NCI-H226 (cell line): ENCODE data around the gene CLK3.

Experiments
- DNase-seq: peaks from one replicate; pipeline ENCODE4 v3.0.0-alpha.2; 2015

The CLK3 gene

DNA sequence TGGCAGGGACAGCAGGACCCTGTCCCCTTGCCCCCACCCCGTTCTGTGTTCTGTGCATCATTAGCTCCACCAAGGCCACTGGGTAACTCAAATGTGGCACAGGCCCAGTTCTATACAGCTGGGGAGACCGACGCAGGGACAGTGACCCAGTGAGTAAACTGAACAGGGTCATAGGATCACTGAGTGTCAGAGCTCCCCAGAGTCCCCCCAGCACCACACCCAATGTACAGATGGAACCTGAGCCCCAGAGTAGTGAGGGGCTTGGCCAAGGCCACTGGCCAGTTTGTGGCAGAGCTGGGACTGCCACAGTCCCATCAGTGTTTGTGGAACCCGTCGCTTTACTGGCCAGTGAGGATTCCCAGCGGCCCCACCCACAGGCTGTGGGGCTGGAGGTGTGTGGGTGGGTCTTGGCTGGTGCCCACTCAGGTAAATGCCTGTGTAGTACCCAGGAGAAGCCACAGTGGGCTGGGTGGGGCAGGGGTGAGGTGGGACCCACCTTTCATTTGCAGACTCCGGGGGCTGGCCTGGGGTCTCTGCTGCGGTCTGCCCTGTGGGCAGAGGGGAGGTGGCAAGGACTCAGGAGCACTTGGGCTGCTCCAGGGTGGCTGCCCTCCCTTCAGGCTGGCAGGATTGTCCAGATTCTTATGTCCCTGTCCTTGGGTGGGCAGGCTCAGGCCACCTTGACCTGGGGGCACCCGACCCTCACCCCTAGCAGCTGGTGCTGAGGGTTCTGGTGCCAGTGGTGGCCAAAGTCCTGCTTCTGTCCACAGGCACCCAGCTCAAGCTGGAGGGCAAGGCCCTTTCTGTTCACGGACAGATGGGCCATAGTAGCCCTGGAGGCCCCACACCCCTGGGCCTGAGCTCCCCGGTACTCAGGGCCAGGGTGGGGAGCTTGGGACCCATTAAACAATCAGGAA lies 11.6 kb upstream of the CLK3 start:
- no peak for DNase-seq

DNA sequence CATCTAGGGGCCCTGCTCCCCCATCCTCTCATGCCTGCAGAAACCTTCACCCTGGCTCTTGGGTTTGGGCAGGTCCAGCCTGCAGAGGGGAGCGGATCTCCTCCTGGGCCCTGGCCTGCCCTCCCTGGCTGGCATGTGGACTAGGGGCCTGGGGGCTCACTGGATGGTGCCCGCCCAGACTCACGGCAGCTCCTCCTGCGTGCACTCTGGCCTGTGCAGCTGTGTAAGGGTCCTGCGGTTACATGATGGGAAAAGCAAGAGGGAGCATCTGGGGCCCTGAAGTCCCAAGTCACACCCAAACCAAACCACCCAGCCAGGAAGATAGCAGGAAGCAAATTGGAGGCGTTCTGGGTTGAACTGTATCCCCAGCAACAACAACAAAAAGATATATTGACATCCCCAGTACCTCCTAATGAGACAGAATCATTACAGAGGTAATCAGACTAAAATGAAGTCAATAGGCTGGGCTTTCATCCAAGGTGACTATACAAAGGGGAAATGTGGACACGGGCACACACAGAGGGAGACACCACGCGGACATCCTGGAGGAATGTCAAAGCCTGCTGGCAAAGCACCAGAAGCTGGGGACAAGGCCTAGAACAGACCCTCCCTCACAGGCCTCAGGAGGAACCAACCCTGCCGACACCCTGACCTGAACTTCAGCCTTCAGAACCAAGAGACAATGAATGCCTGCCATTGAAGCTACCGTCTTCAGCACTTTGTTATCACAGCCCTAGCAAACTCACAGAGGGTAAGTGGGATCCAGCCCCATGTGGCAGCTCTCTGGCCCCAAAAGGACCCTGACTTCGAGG lies 10.4 kb upstream of the CLK3 start:
- DNase-seq, result no peak

DNA sequence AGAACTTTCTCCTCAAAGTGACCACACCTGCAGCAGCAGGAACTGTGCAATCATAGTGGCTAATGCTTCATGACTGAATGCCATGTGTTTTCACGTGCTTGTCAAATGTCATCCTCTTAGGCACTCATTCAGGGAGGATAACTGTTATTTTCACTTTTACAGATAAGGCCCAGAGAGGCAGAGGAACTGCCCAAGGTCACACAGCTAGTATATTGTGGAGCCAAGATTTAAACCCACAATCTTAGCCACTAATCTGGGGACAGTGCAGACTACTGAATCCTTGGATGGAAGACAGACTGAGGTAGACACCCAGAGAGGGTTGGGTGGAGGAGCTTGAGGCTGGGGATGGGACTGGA lies 9.9 kb upstream of the CLK3 start:
- no peak for DNase-seq

DNA sequence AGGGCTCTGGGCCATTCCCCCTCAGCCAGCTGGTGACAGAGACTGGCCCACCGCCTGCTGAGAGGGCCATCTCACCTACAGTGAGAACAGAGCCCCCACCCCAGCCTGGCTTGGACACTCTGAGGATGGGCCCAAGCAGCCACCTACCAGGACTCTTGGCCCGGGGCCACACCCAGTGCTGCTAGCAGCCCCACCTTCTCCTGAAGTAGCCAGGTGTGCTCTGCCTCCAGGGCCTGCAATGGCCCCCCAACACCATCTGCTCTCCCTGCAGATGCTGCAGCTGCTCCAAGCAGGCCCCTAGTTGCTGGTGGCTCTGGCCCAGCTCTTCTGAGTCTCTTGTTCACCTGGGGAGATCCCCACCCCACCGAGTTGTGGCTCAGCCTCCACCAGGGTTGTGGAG lies 6.8 kb upstream of the CLK3 start:
- DNase-seq, result no peak

GRCh38 chr15:74609938-74610301 lies 5.7 kb upstream of the CLK3 start:
- no peak for DNase-seq

GRCh38 chr15:74610302-74610951 lies 5.2 kb upstream of the CLK3 start:
- no peak for DNase-seq

DNA sequence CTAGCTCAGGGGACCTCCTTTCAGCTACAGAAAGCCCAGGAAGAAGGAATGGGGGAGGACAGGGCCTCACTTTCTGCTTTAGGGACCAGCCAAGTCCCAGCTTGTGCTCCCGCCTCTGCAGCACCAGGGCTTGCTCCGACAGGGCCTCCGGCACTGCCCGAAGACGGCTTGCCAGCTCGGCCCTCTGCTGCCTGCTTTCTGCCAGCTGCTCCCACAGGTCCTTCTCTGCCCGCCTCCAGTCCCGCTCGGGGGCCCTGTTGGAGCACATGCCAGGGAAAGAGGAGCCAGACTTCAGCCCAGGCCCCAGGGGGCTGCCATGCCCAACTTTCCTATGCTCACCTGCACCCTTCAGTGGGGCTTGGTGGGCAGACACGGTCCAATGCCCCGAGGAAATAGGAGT lies 4.3 kb upstream of the CLK3 start:
- DNase-seq, result no peak

DNA sequence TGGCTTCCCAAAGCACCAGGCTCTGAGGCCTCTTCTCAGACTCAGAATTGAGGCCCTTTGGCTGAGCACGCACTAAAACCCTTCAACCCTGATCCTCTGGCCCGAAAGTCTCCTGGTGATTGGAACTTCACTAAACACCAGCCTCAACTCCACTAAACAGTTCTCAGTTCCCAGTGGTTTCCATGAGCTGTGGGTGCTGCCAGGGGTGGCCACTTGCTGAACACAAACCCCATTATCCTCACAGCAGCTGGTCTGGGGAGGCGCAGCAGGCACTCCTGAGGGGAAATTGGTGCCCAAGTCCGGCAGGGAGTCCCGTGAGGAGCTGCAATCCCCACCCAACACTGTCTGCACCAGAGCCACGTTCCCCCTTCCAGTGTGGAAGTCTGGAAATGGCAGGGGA lies 3.8 kb upstream of the CLK3 start:
- DNase-seq, result no peak

- no peak for DNase-seq
These were observed 3.0 kb upstream of the CLK3 start for GRCh38 chr15:74612677-74613076.

DNA sequence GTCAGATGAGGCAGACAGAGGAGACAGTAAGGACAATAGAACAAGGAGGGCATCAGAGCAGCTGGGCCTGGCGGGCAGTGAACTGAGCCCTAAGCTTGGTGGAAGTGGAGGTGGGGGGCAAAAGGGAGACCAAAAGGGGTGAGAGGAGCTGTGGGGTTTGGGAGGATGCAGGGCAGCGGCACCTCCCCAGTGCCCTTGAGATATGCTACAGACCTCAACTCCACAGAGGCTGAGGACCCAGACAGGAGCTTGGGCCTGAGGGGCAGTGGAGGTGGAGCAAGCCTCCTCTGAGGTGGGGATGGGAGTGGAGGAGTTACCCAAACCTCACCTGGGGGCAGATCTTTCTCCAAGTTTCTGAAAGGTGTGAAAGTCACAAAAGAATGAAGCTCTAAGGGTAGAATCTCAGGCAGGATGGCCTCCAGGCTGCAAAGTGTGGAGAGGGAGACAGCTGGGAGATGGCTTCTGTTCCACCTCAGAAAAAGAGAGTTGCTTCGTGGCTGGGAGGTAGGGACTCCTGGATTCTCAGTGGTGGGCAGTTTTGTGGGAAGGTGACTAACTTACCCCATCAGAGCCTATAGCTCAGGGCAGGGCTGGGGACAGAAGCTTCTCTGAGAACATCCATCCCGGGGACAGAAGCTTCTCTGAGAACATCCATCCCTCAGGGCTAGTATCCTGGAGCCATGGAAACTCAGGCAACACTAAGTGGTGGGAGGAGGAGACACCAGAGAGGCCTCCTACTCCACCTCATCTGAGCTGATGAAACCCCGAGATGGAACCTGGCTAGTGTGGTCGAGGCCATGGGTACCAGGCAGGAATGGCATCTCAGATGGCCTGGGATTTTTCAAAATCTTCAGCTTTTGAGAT lies 2.3 kb upstream of the CLK3 start:
- DNase-seq, result peak; percentile 14

DNA sequence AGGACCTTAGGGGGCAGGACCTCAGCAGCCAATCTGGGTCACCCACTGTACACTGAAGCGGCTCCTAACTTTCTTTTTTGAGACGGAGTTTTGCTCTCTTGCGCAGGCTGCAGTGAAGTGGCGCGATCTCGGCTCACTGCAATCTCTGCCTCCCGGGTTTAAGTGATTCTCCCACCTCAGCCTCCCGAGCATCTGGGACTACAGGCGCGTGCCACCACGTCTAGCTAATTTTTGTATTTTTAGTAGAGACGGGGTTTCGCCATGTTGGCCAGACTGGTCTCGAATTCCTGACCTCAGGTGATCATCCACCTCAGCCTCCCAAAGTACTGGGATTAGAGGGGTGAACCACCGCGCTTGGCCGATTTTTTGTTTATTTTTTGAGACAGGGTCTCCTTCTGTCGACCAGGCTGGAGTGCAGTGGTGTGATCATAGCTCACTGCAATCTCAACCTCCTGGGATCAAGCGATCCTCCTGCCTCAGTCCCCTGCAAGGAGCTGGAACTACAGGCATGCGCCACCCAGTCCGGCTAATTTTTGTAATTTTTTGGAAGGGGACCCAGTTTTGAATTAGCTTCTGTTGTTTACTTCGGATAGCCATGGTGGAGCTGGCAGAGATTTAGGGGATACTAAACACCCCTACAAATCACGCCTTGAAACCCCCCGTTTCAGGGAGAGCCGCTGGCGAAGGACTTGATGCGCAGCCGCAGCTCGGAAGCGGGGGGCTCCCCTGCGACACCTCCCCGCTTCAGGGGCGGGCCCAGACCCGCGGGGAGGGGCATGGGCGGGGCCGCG lies 1.5 kb upstream of the CLK3 start:
- DNase-seq, result no peak

DNA sequence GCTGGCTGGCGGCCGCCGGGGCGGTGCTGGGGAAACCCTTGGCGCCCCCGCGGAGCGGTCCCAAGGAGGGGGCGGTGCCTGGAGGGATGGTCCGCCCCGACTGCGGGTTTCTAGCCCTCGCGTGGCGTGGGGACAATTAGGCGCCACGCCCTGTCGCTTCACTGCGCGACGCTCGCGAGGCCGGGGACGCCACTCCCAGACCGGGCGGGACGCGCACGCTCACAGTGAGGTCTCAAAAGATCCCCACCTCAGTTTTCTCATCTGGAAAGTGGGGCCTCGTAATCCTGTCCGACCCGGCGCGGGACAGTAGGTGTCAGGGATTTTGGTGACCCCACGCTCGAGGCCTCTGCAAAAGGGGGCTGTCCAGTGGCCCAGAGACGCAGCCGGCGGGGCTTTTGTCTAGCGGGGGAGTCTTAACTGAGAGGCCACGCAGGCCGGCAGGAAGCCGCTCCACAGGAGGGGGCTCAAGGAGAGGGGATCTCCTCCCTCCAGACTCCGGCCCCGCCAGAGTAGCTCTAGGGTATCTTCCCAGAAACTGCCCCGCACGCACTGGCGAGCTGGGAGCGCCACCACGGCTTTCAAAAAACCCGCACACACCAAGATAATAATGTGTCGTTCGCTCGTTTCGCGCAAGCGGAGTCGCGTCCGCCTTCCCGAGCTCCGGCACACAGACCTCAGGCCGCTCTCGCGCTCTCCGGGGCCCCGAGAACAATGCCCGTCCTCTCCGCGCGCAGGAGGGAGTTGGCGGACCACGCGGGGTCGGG lies 710 bp upstream of the CLK3 start:
- DNase-seq, result peak; percentile 66

GRCh38 chr15:74616366-74616939 lies 817 bp downstream of the CLK3 start:
- peak; percentile 79 for DNase-seq

GRCh38 chr15:74616996-74617395 lies 1.4 kb downstream of the CLK3 start:
- no peak for DNase-seq

DNA sequence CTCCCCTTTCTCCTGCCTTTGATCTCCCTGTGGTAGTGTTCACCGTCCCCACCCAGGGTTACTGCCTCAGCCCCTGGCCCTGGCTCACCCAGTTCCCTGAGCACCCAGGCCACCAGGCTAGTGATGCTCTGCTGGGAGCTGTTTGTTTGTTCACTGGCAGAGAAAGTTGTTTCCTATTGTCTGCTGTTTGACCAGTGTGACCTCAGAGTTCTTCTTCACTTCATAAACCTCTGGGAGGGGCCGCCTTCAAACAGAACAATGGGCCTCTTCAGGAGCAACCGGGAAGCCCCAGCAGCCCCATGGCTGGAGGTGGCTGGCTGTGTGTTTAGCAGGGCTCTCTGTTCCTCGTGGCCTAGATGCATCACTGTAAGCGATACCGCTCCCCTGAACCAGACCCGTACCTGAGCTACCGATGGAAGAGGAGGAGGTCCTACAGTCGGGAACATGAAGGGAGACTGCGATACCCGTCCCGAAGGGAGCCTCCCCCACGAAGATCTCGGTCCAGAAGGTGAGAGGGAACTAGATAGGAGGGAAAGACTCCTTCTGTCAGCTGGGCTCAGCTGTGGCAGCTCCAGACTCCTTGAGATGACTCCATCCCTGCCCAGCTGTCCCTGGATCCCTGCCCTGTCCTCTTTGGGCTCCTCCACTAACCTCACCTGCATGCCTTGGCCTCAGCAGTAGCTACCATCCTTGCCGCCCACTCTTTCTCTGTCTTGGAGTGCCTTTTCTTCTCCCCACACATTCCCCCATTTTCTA lies 3.4 kb downstream of the CLK3 start:
- DNase-seq, result no peak

DNA sequence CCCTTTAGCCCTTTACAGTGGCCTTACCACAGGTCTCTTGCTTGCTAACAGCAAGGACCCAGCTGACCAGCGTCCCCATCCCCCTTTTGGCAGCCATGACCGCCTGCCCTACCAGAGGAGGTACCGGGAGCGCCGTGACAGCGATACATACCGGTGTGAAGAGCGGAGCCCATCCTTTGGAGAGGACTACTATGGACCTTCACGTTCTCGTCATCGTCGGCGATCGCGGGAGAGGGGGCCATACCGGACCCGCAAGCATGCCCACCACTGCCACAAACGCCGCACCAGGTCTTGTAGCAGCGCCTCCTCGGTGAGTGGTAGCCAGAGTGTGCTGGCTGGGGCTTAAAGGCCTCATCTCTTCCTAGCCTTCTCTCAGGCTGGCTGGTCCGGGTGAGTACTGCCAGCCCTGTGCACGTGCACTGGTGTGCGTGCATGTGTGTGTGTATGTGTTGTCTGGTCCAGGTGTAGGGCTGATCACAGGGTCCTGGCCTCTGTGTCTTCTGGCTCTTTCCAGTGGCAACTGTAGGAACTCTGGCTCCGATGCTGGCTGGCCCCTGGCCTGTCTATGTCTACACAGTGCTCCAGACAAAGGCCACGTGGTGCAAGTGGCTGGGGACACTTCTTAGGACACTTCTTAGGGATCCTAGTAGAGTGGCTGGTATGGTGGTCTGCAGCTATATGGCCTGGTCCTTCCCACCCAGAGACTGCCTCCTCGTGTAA lies 4.4 kb downstream of the CLK3 start:
- DNase-seq, result no peak

- peak; percentile 52 for DNase-seq
These were observed 5.3 kb downstream of the CLK3 start for GRCh38 chr15:74620636-74621545.

GRCh38 chr15:74621546-74621920 lies 5.9 kb downstream of the CLK3 start:
- DNase-seq, result no peak
